ENCODE results near the gene DSE.
A peak's percentile ranks its signal among the peaks of the same experiment; 100 is the strongest.
"Not testable (repeated sequence)": the region's sequence is repeated elsewhere in the genome, so short reads cannot be mapped to it uniquely, and the experiment has no call there.

DSE gene

GRCh38 chr6:116370760-116371119 is at the start of gene DSE:
DSE (plus strand) TSS chr6:116370947; CDS start chr6:116399251, 28,304 bp downstream.
- peak; percentile 70 for DNase-seq

GRCh38 chr6:116321933-116322332 is 48.8 kb upstream of the DSE start:
- DNase-seq: not testable (repeated sequence)

- DNase-seq: no peak
Observed at GRCh38 chr6:116323863-116324262, 46.9 kb upstream of the DSE start.

GRCh38 chr6:116325634-116326132 is 45.1 kb upstream of the DSE start:
- not testable (repeated sequence) for DNase-seq

GRCh38 chr6:116326181-116326671 is 44.5 kb upstream of the DSE start:
- DNase-seq: no peak

- no peak for DNase-seq
Observed at GRCh38 chr6:116326996-116327395, 43.8 kb upstream of the DSE start.

- no peak for DNase-seq
Observed at GRCh38 chr6:116327803-116328527, 42.8 kb upstream of the DSE start.

- no peak for DNase-seq
Observed at GRCh38 chr6:116328528-116328903, 42.2 kb upstream of the DSE start.

GRCh38 chr6:116329156-116329555 is 41.6 kb upstream of the DSE start:
- no peak for DNase-seq

GRCh38 chr6:116330511-116330910 is 40.2 kb upstream of the DSE start:
- no peak for DNase-seq

- DNase-seq: no peak
Observed at GRCh38 chr6:116332096-116332495, 38.7 kb upstream of the DSE start.

- DNase-seq: not testable (repeated sequence)
Observed at GRCh38 chr6:116334638-116335409, 35.9 kb upstream of the DSE start.

GRCh38 chr6:116335612-116336215 is 35.0 kb upstream of the DSE start:
- no peak for DNase-seq

- DNase-seq: no peak
Observed at GRCh38 chr6:116338943-116339342, 31.8 kb upstream of the DSE start.

GRCh38 chr6:116340625-116341024 is 30.1 kb upstream of the DSE start:
- DNase-seq: not testable (repeated sequence)

- no peak for DNase-seq
Observed at GRCh38 chr6:116349216-116349615, 21.5 kb upstream of the DSE start.

- no peak for DNase-seq
Observed at GRCh38 chr6:116351101-116351500, 19.6 kb upstream of the DSE start.

- DNase-seq: no peak
Observed at GRCh38 chr6:116352515-116353471, 18.0 kb upstream of the DSE start.

GRCh38 chr6:116354236-116354635 is 16.5 kb upstream of the DSE start:
- no peak for DNase-seq

- DNase-seq: no peak
Observed at GRCh38 chr6:116355796-116356195, 15.0 kb upstream of the DSE start.

- no peak for DNase-seq
Observed at GRCh38 chr6:116359131-116359530, 11.6 kb upstream of the DSE start.

- DNase-seq: no peak
Observed at GRCh38 chr6:116359835-116360234, 10.9 kb upstream of the DSE start.
